Hepatic stellate cell (primary cell): ENCODE data around the gene RASA4.
"Not testable (repeated sequence)": the region's sequence is repeated elsewhere in the genome, so short reads cannot be mapped to it uniquely, and the experiment has no call there.

ENCODE experiments used
- DNase-seq: peaks from one replicate; pipeline ENCODE4 v3.0.0; 2011; ENCODE audit warnings: low spot score

The RASA4 gene

DNA sequence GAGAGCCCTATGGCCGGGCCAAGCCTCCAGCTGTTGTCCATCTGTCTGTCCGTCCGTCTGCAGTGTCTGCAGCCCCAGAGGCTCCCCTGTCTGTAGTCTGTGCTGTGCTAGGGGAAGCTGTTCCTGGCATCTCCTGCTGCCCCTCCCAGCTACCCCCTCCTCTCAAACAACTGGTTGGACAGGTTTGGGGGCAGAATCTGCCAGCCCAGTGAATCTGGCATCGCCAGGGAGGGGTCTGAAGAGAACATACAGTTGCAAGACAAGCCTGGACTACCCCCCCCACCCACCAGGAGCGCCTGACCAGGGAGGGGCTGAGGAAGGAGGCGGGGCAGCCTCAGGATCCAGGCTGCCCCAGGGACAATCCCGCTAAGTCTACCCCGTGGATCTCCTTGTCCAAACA is 73.0 kb downstream of the RASA4 start, which contains the start of gene UPK3BL2:
UPK3BL2 (minus strand) TSS at position 101 of the 400 bp plus-strand sequence; CDS start at position 41, 60 bp downstream.
- not testable (repeated sequence) for DNase-seq

DNA sequence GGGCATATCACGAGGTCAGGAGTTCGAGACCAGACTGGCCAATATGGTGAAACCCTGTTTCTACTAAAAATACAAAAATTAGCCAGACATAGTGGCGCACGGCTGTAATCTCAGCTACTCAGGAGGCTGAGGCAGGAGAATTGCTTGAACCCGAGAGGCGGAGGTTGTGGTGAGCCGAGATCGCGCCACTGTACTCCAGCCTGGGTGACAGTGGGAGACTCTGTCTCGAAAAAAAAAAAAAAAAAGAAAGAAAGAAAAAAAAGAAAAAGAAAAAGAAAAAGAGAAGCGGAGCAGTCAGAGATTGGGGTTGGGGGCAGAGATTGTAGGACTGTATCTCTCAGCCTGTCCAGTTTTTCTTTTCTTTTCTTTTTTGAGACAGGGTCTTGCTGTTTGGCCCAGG is 73.8 kb downstream of the RASA4 start:
- DNase-seq, result not testable (repeated sequence)

DNA sequence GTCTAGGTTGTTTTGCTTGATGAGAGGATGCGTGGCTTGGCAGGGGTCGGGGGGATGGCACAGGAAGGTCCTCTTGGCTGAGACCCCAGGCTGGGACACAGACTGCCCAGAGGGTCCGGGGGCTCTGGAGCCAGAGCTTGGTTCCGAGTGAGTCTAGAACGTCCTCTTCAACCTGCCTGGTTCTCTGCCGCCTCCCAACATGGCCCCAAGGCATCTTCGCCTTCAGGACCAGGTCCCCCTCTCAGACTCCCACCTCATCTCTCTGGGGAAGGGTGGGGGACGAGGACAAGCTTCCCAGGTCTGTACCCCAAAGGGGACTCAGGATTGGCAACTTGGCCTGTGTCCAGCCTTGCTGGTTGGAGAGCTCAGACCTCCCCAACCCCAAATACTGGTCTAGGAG is 74.5 kb downstream of the RASA4 start:
- not testable (repeated sequence) for DNase-seq

GRCh38 chr7:102540604-102541003 is 76.0 kb downstream of the RASA4 start:
- DNase-seq, result not testable (repeated sequence)

- not testable (repeated sequence) for DNase-seq
Measured at GRCh38 chr7:102535062-102535615, 81.4 kb downstream of the RASA4 start.

- not testable (repeated sequence) for DNase-seq
Measured at GRCh38 chr7:102532127-102532526, 84.4 kb downstream of the RASA4 start.

GRCh38 chr7:102531583-102531982 is 85.0 kb downstream of the RASA4 start:
- not testable (repeated sequence) for DNase-seq

- DNase-seq, result not testable (repeated sequence)
Measured at GRCh38 chr7:102527822-102528793, 88.4 kb downstream of the RASA4 start.

GRCh38 chr7:102527182-102527581 is 89.4 kb downstream of the RASA4 start:
- not testable (repeated sequence) for DNase-seq

- DNase-seq, result not testable (repeated sequence)
Measured at GRCh38 chr7:102524803-102525202, 91.8 kb downstream of the RASA4 start.
